Activated CD4-positive, alpha-beta T cell treated with anti-CD3 and anti-CD28 coated beads for 36 hours (primary cell): ENCODE results near the gene UQCRHL. TPM values are rescaled to one million over a fixed set of nuclear protein-coding genes. Genes with fewer than 3 reads are reported as not detected.
A peak's percentile ranks its signal among the peaks of the same experiment; 100 is the strongest.
"Not testable (repeated sequence)": the region's sequence is repeated elsewhere in the genome, so short reads cannot be mapped to it uniquely, and the experiment has no call there.

ENCODE experiments used
- ATAC-seq: fragments of 200-7000 bp; cut with Tn5 transposase; one replicate; pipeline ENCODE4 v1.10.0; 2021; ENCODE audit warnings: mild to moderate bottlenecking, moderate library complexity
- CTCF ChIA-PET: fragments of 350-600 bp; sonication (Branson Sonifier 250); formaldehyde crosslinking; loops from one replicate; lab custom pipeline; 2021; ENCODE audit warnings: antibody characterized with exemption; lab: Charles Lee
- POLR2A ChIA-PET: fragments of 350-600 bp; sonication (Branson Sonifier 250); formaldehyde crosslinking; loops from one replicate; lab custom pipeline; 2021; ENCODE audit warnings: antibody characterized with exemption, inconsistent platforms; lab: Charles Lee
- DNase-seq: peaks from one replicate; pipeline ENCODE4 v3.0.0-alpha.2; 2020
- H3K27ac Mint-ChIP-seq: one replicate; pipeline ENCODE4 v1.8.0; 2021; ENCODE audit warnings: mixed read lengths
- H3K27me3 Mint-ChIP-seq: one replicate; pipeline ENCODE4 v1.8.0; 2021; ENCODE audit warnings: mixed read lengths
- H3K36me3 Mint-ChIP-seq: one replicate; pipeline ENCODE4 v1.8.0; 2021; ENCODE audit warnings: low read depth, mixed read lengths
- H3K4me1 Mint-ChIP-seq: one replicate; pipeline ENCODE4 v1.8.0; 2021; ENCODE audit warnings: mixed read lengths
- H3K4me3 Mint-ChIP-seq: one replicate; pipeline ENCODE4 v1.8.0; 2021; ENCODE audit warnings: mild to moderate bottlenecking, moderate library complexity, mixed read lengths
- H3K9me3 Mint-ChIP-seq: one replicate; pipeline ENCODE4 v1.8.0; 2021; ENCODE audit warnings: low read depth, mixed read lengths
- intact Hi-C, 2 experiments: fragments of 100-400 bp; cut with DNase I in 1 of 2; cut with micrococcal nuclease in 1 of 2; formaldehyde crosslinking; loops; one replicate each; pipeline versions ENCODE4 v1.14.2 to v1.15.1; 2022 to 2024; cut with DNase I, micrococcal nuclease
- total RNA-seq, 2 experiments: library from RNA; stranded (reverse); gene quantifications; one replicate each; pipeline ENCODE4 v1.2.3, GENCODE V29; 2021

UQCRHL gene
- total RNA-seq, 2 experiments from 2014 or later: 1.4 to 1.9 TPM

- peaks cover 51% of the 10 kb centered on the region for H3K4me1 Mint-ChIP-seq
- POLR2A ChIA-PET: interaction anchor here (0.6 to 4.7 kb wide), 7 partner anchors 9 to 571 kb away, joined by 3 to 71 read pairs (median 5); no protein-coding TSS in a partner anchor
- no peaks in the 10 kb centered on the region for H3K9me3 Mint-ChIP-seq
- H3K27ac Mint-ChIP-seq: peak overlapping the region; percentile 76
- peak overlapping the region; percentile 91 for H3K4me3 Mint-ChIP-seq
- peaks cover 18% of the 10 kb centered on the region for H3K36me3 Mint-ChIP-seq
- DNase-seq (no peak), ATAC-seq (no peak)
- intact Hi-C loops: loop anchor here (1.0 to 5.0 kb wide), 11 partner anchors 13 to 519 kb away; partner anchors contain the start of genes DDI2 (in 2 of the 2), DNAJC16 (in 1 of the 2), SZRD1 (in 1 of the 2) and ZBTB17 (in 1 of the 2)
- CTCF ChIA-PET: interaction anchor here (0.7 to 1.9 kb wide), 5 partner anchors 9 to 159 kb away, joined by 3 to 10 read pairs (median 4); partner anchors contain the start of gene ZBTB17
- H3K27me3 Mint-ChIP-seq: no peaks in the 10 kb centered on the region
Observed at GRCh38 chr1:15847893-15848142, 40.4 kb upstream of the UQCRHL start.

- DNase-seq (peak; percentile 99), ATAC-seq (peak; percentile 88)
- ChIA-PET CTCF (interaction anchor here (0.9 to 1.9 kb wide), 4 partner anchors 8 to 160 kb away, joined by 3 to 10 read pairs (median 4); partner anchors contain the start of gene ZBTB17), POLR2A (interaction anchor here (0.6 to 4.7 kb wide), 10 partner anchors 9 to 571 kb away, joined by 3 to 71 read pairs (median 4); no protein-coding TSS in a partner anchor)
- peaks cover 47% of the 10 kb centered on the region for H3K4me1 Mint-ChIP-seq
- no peaks in the 10 kb centered on the region for H3K27me3 Mint-ChIP-seq
- peaks cover 18% of the 10 kb centered on the region for H3K36me3 Mint-ChIP-seq
- intact Hi-C loops: loop anchor here (1.0 to 5.0 kb wide), 11 partner anchors 12 to 520 kb away; partner anchors contain the start of genes DDI2 (in 2 of the 2), DNAJC16 (in 1 of the 2), SZRD1 (in 1 of the 2) and ZBTB17 (in 1 of the 2)
- peak within 1 kb of the TSS; percentile 94 for H3K27ac Mint-ChIP-seq
- no peaks in the 10 kb centered on the region for H3K9me3 Mint-ChIP-seq
- peak within 1 kb of the TSS; percentile 91 for H3K4me3 Mint-ChIP-seq
Observed at GRCh38 chr1:15847100-15847892, 39.8 kb upstream of the UQCRHL start, which contains the start of gene SPEN. Gene SPEN, plus strand, starts transcription at chr1:15847707. Its CDS starts 361 bp downstream, at chr1:15848068.

- H3K4me1 Mint-ChIP-seq: peaks cover 35% of the 10 kb centered on the region
- H3K27ac Mint-ChIP-seq: peak overlapping the region; percentile 55
- ATAC-seq, DNase-seq, H3K9me3 Mint-ChIP-seq, CTCF ChIA-PET, H3K27me3 Mint-ChIP-seq: not testable (repeated sequence)
- intact Hi-C loops: loop anchor here in 1 of 2 experiments (5.0 kb wide), 2 partner anchors 71 to 229 kb away; partner anchors contain the start of gene DDI2
- peaks cover 18% of the 10 kb centered on the region for H3K36me3 Mint-ChIP-seq
- H3K4me3 Mint-ChIP-seq: peak overlapping the region; percentile 91
- POLR2A ChIA-PET: interaction anchor here (4.7 kb wide), 1 partner anchor 13 kb away, joined by 71 read pairs; no protein-coding TSS in a partner anchor
Observed at GRCh38 chr1:15846056-15846455, 38.6 kb upstream of the UQCRHL start.

GRCh38 chr1:15843826-15844572 is 36.5 kb upstream of the UQCRHL start:
- ChIA-PET POLR2A (interaction anchor here (1.7 to 2.6 kb wide), 2 partner anchors 8 to 10 kb away, joined by 7 read pairs; no protein-coding TSS in a partner anchor), CTCF (interaction anchor here (1.0 to 2.0 kb wide), 3 partner anchors 28 to 136 kb away, joined by 3 to 6 read pairs (median 4); no protein-coding TSS in a partner anchor)
- peaks cover 5% of the 10 kb centered on the region for H3K36me3 Mint-ChIP-seq
- DNase-seq (no peak), ATAC-seq (no peak)
- no peak overlapping the region for H3K27ac Mint-ChIP-seq
- H3K9me3 Mint-ChIP-seq: no peaks in the 10 kb centered on the region
- H3K4me3 Mint-ChIP-seq: no peak overlapping the region
- H3K4me1 Mint-ChIP-seq: peaks cover 21% of the 10 kb centered on the region
- intact Hi-C loops: no loop called here
- no peaks in the 10 kb centered on the region for H3K27me3 Mint-ChIP-seq

GRCh38 chr1:15838721-15839120 is 31.3 kb upstream of the UQCRHL start:
- Mint-ChIP-seq H3K27me3 (no peaks in the 10 kb centered on the region), H3K4me1 (peaks cover 10% of the 10 kb centered on the region), H3K9me3 (no peaks in the 10 kb centered on the region), H3K36me3 (no peaks in the 10 kb centered on the region), H3K27ac (no peak overlapping the region), H3K4me3 (no peak overlapping the region)
- ChIA-PET POLR2A (interaction anchor here (0.5 to 1.9 kb wide), 2 partner anchors 9 to 23 kb away, joined by 3 to 16 read pairs; partner anchors contain the start of gene SPEN), CTCF (interaction anchor here (0.7 to 0.9 kb wide), 4 partner anchors 9 to 158 kb away, joined by 3 to 5 read pairs (median 4); partner anchors contain the start of gene SPEN)
- intact Hi-C loops: loop anchor here in 1 of 2 experiments (5.0 kb wide), 1 partner anchor 156 kb away; the partner anchor contains the start of gene PLEKHM2
- no peak for DNase-seq
- no peak for ATAC-seq

- H3K9me3 Mint-ChIP-seq: no peaks in the 10 kb centered on the region
- H3K36me3 Mint-ChIP-seq: peaks cover 3% of the 10 kb centered on the region
- no peak overlapping the region for H3K27ac Mint-ChIP-seq
- no peak for DNase-seq
- peaks cover 13% of the 10 kb centered on the region for H3K4me1 Mint-ChIP-seq
- CTCF ChIA-PET: no interaction called here
- H3K4me3 Mint-ChIP-seq: no peak overlapping the region
- no peak for ATAC-seq
- intact Hi-C loops: loop anchor here (2.0 to 5.0 kb wide), 3 partner anchors 156 to 429 kb away; partner anchors contain the start of genes CASP9 (in 1 of the 2), EFHD2 (in 1 of the 2) and PLEKHM2 (in 1 of the 2)
- no peaks in the 10 kb centered on the region for H3K27me3 Mint-ChIP-seq
- POLR2A ChIA-PET: interaction anchor here (1.9 kb wide), 1 partner anchor 9 kb away, joined by 16 read pairs; the partner anchor contains the start of gene SPEN
Observed at GRCh38 chr1:15837931-15838330, 30.5 kb upstream of the UQCRHL start.

- DNase-seq (peak; percentile 75), ATAC-seq (no peak)
- H3K36me3 Mint-ChIP-seq: peaks cover 3% of the 10 kb centered on the region
- H3K27me3 Mint-ChIP-seq: no peaks in the 10 kb centered on the region
- ChIA-PET POLR2A (interaction anchor here (0.5 to 1.1 kb wide), 4 partner anchors 11 to 1109 kb away, joined by 3 to 9 read pairs (median 4); partner anchors contain the start of gene SPEN), CTCF (no interaction called here)
- H3K4me1 Mint-ChIP-seq: peaks cover 16% of the 10 kb centered on the region
- peak overlapping the region; percentile 90 for H3K4me3 Mint-ChIP-seq
- H3K9me3 Mint-ChIP-seq: no peaks in the 10 kb centered on the region
- intact Hi-C loops: loop anchor here (2.0 to 5.0 kb wide), 3 partner anchors 155 to 428 kb away; partner anchors contain the start of genes CASP9 (in 1 of the 2), EFHD2 (in 1 of the 2) and PLEKHM2 (in 1 of the 2)
- peak overlapping the region; percentile 98 for H3K27ac Mint-ChIP-seq
Observed at GRCh38 chr1:15836772-15837669, 29.6 kb upstream of the UQCRHL start.

- POLR2A ChIA-PET: interaction anchor here (0.5 to 1.1 kb wide), 5 partner anchors 8 to 1109 kb away, joined by 3 to 9 read pairs (median 4); partner anchors contain the start of gene SPEN
- H3K27me3 Mint-ChIP-seq, H3K9me3 Mint-ChIP-seq, CTCF ChIA-PET, H3K36me3 Mint-ChIP-seq, ATAC-seq, DNase-seq: not testable (repeated sequence)
- intact Hi-C loops: loop anchor here (2.0 to 5.0 kb wide), 3 partner anchors 154 to 428 kb away; partner anchors contain the start of genes CASP9 (in 1 of the 2), EFHD2 (in 1 of the 2) and PLEKHM2 (in 1 of the 2)
- peak overlapping the region; percentile 90 for H3K4me3 Mint-ChIP-seq
- H3K4me1 Mint-ChIP-seq: peaks cover 21% of the 10 kb centered on the region
- peak overlapping the region; percentile 98 for H3K27ac Mint-ChIP-seq
Observed at GRCh38 chr1:15836511-15836771, 29.0 kb upstream of the UQCRHL start.

- H3K27ac Mint-ChIP-seq: peak overlapping the region; percentile 98
- H3K4me1 Mint-ChIP-seq: peaks cover 22% of the 10 kb centered on the region
- DNase-seq: peak; percentile 100
- H3K9me3 Mint-ChIP-seq: no peaks in the 10 kb centered on the region
- ChIA-PET CTCF (no interaction called here), POLR2A (interaction anchor here (0.7 to 1.1 kb wide), 4 partner anchors 9 to 140 kb away, joined by 4 to 7 read pairs (median 4); partner anchors contain the start of gene SPEN)
- ATAC-seq: peak; percentile 59
- peak overlapping the region; percentile 90 for H3K4me3 Mint-ChIP-seq
- intact Hi-C loops: loop anchor here (1.0 to 5.0 kb wide), 13 partner anchors 11 to 531 kb away; partner anchors contain the start of genes CASP9 (in 2 of the 2), SPEN (in 2 of the 2), CPLANE2 (in 1 of the 2) and DDI2 (in 1 of the 2)
- peaks cover 7% of the 10 kb centered on the region for H3K36me3 Mint-ChIP-seq
- no peaks in the 10 kb centered on the region for H3K27me3 Mint-ChIP-seq
Observed at GRCh38 chr1:15835741-15836510, 28.5 kb upstream of the UQCRHL start.
